HCT116 (cell line): ENCODE results near the gene SPDEF. TPM values are rescaled to one million over a fixed set of nuclear protein-coding genes. Genes with fewer than 3 reads are reported as not detected.

Experiments used
- ATAC-seq: fragments of 200-7000 bp; cut with Tn5 transposase; 2 replicates; pipeline ENCODE4 v1.9.1; 2020; ENCODE audit warnings: mild to moderate bottlenecking, moderate library complexity
- BruUV-seq: library from RNA; stranded (reverse); fragments of 400-500 nt; replicated peaks from 2 replicates; lab custom pipeline; 2021; lab: Mats Ljungman, UMichigan
- CTCF ChIA-PET: fragments of 300-600 bp; sonication (Branson Sonifier 250); formaldehyde crosslinking; loops from one replicate; lab custom pipeline; 2021; ENCODE audit warnings: antibody characterized with exemption; lab: Charles Lee
- POLR2A ChIA-PET: fragments of 300-600, 350-600 bp; sonication (Branson Sonifier 250); formaldehyde crosslinking; loops from one replicate; lab custom pipeline; 2021; ENCODE audit warnings: antibody characterized with exemption; lab: Charles Lee
- RAD21 ChIA-PET, 2 experiments: fragments of 300-600 bp; sonication (Branson Sonifier 250); formaldehyde crosslinking; loops; one replicate each; lab custom pipeline; 2023; ENCODE audit warnings: low total read pairs in 2 of 2; ENCODE audit not compliant: uncharacterized antibody in 2 of 2, unreplicated experiment in 2 of 2, low non-redundant PET in 1 of 2; lab: Charles Lee
- DNase-seq: peaks from one replicate; pipeline ENCODE4 v3.0.0-alpha.2; 2010; ENCODE audit warnings: low read depth, low spot score
- H2AFZ ChIP-seq: fragments of 200-600 bp; shearing (Covaris generic), sonication (generic); 2 replicates; pipeline ENCODE4 v1.6.1; 2017; ENCODE audit warnings: low read depth, mixed run types, mixed read lengths, antibody characterized with exemption, low read length; ENCODE audit not compliant: poor library complexity, severe bottlenecking
- H3K27ac ChIP-seq: 2 replicates; pipeline ENCODE4 v1.5.1; 2012; ENCODE audit warnings: low read depth, low read length
- H3K27me3 ChIP-seq: fragments of 200-600 bp; sonication (generic); 2 replicates; pipeline ENCODE4 v1.6.1; 2016; ENCODE audit warnings: mixed run types, low read length, mixed read lengths; ENCODE audit not compliant: insufficient read depth
- H3K36me3 ChIP-seq, 2 experiments: fragments of 200-500 bp in 1 of 2; fragments of 200-600 bp in 1 of 2; sonication (Bioruptor generic) in 1 of 2; sonication (generic) in 1 of 2; 2 replicates each; pipeline versions ENCODE4 v1.5.1 to v1.6.1; 2014 to 2016; ENCODE audit warnings: low read length in 2 of 2, inconsistent platforms in 1 of 2, mixed read lengths in 1 of 2, mixed run types in 1 of 2; ENCODE audit not compliant: insufficient read depth in 2 of 2, control insufficient read depth in 1 of 2
- H3K4me1 ChIP-seq, 2 experiments: fragments of 200-600 bp in 1 of 2; sonication (generic) in 1 of 2; 2 replicates each; pipeline versions ENCODE4 v1.5.1 to v1.6.1; 2012 to 2017; ENCODE audit warnings: low read length in 2 of 2, inconsistent platforms in 1 of 2, mild to moderate bottlenecking in 1 of 2, mixed read lengths in 1 of 2, mixed run types in 1 of 2, moderate library complexity in 1 of 2; ENCODE audit not compliant: insufficient read depth in 2 of 2, control insufficient read depth in 1 of 2
- H3K4me2 ChIP-seq: fragments of 200-600 bp; sonication (generic); 2 replicates; pipeline ENCODE4 v1.6.1; 2017; ENCODE audit warnings: mixed run types, low read length, mixed read lengths
- H3K4me3 ChIP-seq, 2 experiments: fragments of 200-600 bp in 1 of 2; sonication (generic) in 1 of 2; replicated peaks in 1 of 2; 2 replicates each; pipeline ENCODE4 v1.5.1; 2011 to 2016; ENCODE audit warnings: low read length in 2 of 2, control low read depth in 1 of 2, low read depth in 1 of 2, mild to moderate bottlenecking in 1 of 2, mixed read lengths in 1 of 2, mixed run types in 1 of 2
- H3K79me2 ChIP-seq: fragments of 200-600 bp; sonication (generic); 2 replicates; pipeline ENCODE4 v1.6.1; 2017; ENCODE audit warnings: mild to moderate bottlenecking, mixed run types, low read length, moderate library complexity, mixed read lengths; ENCODE audit not compliant: insufficient read depth
- H3K9ac ChIP-seq: fragments of 200-600 bp; sonication (generic); 2 replicates; pipeline ENCODE4 v1.6.1; 2016; ENCODE audit warnings: low read length, mixed read lengths
- H3K9me2 ChIP-seq: fragments of 200-600 bp; sonication (generic), shearing (Covaris generic); 2 replicates; pipeline ENCODE4 v1.6.1; 2017; ENCODE audit warnings: mixed run types, mild to moderate bottlenecking, moderate library complexity; ENCODE audit not compliant: insufficient read depth
- H3K9me3 ChIP-seq, 2 experiments: fragments of 200-500 bp in 1 of 2; fragments of 200-600 bp in 1 of 2; sonication (Bioruptor generic) in 1 of 2; sonication (generic) in 1 of 2; 2 replicates each; pipeline ENCODE4 v1.6.1; 2014 to 2017; ENCODE audit warnings: low read length in 2 of 2, mixed read lengths in 2 of 2, inconsistent platforms in 1 of 2, low read depth in 1 of 2, mild to moderate bottlenecking in 1 of 2, mixed run types in 1 of 2, moderate library complexity in 1 of 2; ENCODE audit not compliant: control insufficient read depth in 1 of 2, insufficient read depth in 1 of 2
- H4K20me1 ChIP-seq: fragments of 200-600 bp; sonication (generic), shearing (Covaris generic); 2 replicates; pipeline ENCODE4 v1.6.1; 2017; ENCODE audit warnings: mixed run types, mild to moderate bottlenecking, moderate library complexity; ENCODE audit not compliant: insufficient read depth
- CEBPB ChIP-seq: IDR thresholded peaks from 2 replicates; pipeline ENCODE4 v1.6.1; 2012; ENCODE audit warnings: low read depth
- CTCF ChIP-seq, 3 experiments: fragments of 200-600 bp in 1 of 3; sonication (generic) in 1 of 3; IDR thresholded peaks in 2 of 3; conservative IDR thresholded peaks in 1 of 3; 2 replicates each; pipeline ENCODE4 v1.5.1; 2012 to 2017; ENCODE audit warnings: low read depth in 2 of 3, low read length in 2 of 3, antibody characterized with exemption in 1 of 3, borderline replicate concordance in 1 of 3, control low read depth in 1 of 3, mild to moderate bottlenecking in 1 of 3, mixed read lengths in 1 of 3, mixed run types in 1 of 3, moderate library complexity in 1 of 3; ENCODE audit not compliant: insufficient read depth in 1 of 3
- EGR1 ChIP-seq: IDR thresholded peaks from 2 replicates; pipeline ENCODE4 v1.6.1; 2012; ENCODE audit warnings: low read depth
- ELF1 ChIP-seq: IDR thresholded peaks from 2 replicates; pipeline ENCODE4 v1.6.1; 2012; ENCODE audit warnings: low read depth, borderline replicate concordance
- EZH2 ChIP-seq: fragments of 200-600 bp; sonication (generic); IDR thresholded peaks from 2 replicates; pipeline ENCODE4 v1.6.1; 2017; ENCODE audit warnings: antibody characterized with exemption, mixed run types
- EZH2phosphoT487 ChIP-seq: fragments of 200-600 bp; IDR thresholded peaks from 2 replicates; pipeline ENCODE4 v1.6.1; 2018; ENCODE audit warnings: antibody characterized with exemption, borderline replicate concordance
- JUND ChIP-seq: IDR thresholded peaks from 2 replicates; pipeline ENCODE4 v1.6.1; 2012
- MAX ChIP-seq: IDR thresholded peaks from 2 replicates; pipeline ENCODE4 v1.6.1; 2012
- POLR2A ChIP-seq: IDR thresholded peaks from 2 replicates; pipeline ENCODE4 v1.7.0; 2011; ENCODE audit warnings: borderline replicate concordance; ENCODE audit not compliant: insufficient read depth, insufficient read length; ENCODE audit errors: extremely low read depth
- POLR2AphosphoS5 ChIP-seq: IDR thresholded peaks from 2 replicates; pipeline ENCODE4 v1.6.1; 2011; ENCODE audit warnings: mild to moderate bottlenecking, low read depth, low read length, moderate library complexity
- RAD21 ChIP-seq: IDR thresholded peaks from 2 replicates; pipeline ENCODE4 v1.6.1; 2012; ENCODE audit warnings: low read depth, mild to moderate bottlenecking
- REST ChIP-seq: IDR thresholded peaks from 2 replicates; pipeline ENCODE4 v1.6.1; 2012; ENCODE audit warnings: low read depth
- SP1 ChIP-seq: IDR thresholded peaks from 2 replicates; pipeline ENCODE4 v1.6.1; 2012; ENCODE audit warnings: low read depth
- SRF ChIP-seq: IDR thresholded peaks from 2 replicates; pipeline ENCODE4 v1.6.1; 2012; ENCODE audit warnings: low read depth
- TCF7L2 ChIP-seq: IDR thresholded peaks from 2 replicates; pipeline ENCODE4 v1.7.0; 2011; ENCODE audit warnings: borderline replicate concordance, inconsistent platforms; ENCODE audit not compliant: insufficient read depth, insufficient read length; ENCODE audit errors: extremely low read depth
- YY1 ChIP-seq: IDR thresholded peaks from 2 replicates; pipeline ENCODE4 v1.6.1; 2011; ENCODE audit warnings: low read length, low read depth, moderate library complexity, mild to moderate bottlenecking; ENCODE audit not compliant: insufficient replicate concordance; ENCODE audit errors: extremely low read depth
- ZNF274 ChIP-seq: fragments of 200-500 bp; sonication (Bioruptor generic); IDR thresholded peaks from 2 replicates; pipeline ENCODE4 v1.6.1; 2014; ENCODE audit warnings: mild to moderate bottlenecking, low read depth, low read length, inconsistent platforms
- intact Hi-C: fragments of 100-400 bp; cut with micrococcal nuclease; formaldehyde crosslinking; loops from 2 replicates; pipeline ENCODE4 v1.10.0; 2022
- total RNA-seq: library from RNA; stranded (reverse); gene quantifications from one replicate; pipeline ENCODE4 v1.2.1, GENCODE V29; 2021; ENCODE audit not compliant: unreplicated experiment

The SPDEF gene
- total RNA-seq, 1 experiment from 2014 or later: 0.39 TPM

GRCh38 chr6:34549804-34550202 lies 6.3 kb downstream of the SPDEF start:
- no TSS peak for BruUV-seq
- H4K20me1 ChIP-seq: no peaks in the 10 kb centered on the region
- H3K27me3 ChIP-seq: no peaks in the 10 kb centered on the region
- H3K9me3 ChIP-seq: no peaks in the 10 kb centered on the region
- H3K79me2 ChIP-seq: no peaks in the 10 kb centered on the region
- CTCF ChIA-PET: no interaction called here
- no peak overlapping the region for H3K27ac ChIP-seq
- no peak overlapping the region for H3K4me3 ChIP-seq
- H3K4me1 ChIP-seq: peaks cover 20% of the 10 kb centered on the region in 2 experiments
- H3K9ac ChIP-seq: no peak overlapping the region
- no peak for TF ChIP-seq POLR2AphosphoS5
- no peak for TF ChIP-seq CEBPB
- no peak for TF ChIP-seq JUND
- no peak for TF ChIP-seq TCF7L2
- no peak for TF ChIP-seq POLR2A
- TF ChIP-seq ZNF274: no peak
- TF ChIP-seq SRF: no peak
- no peak for TF ChIP-seq YY1
- TF ChIP-seq EGR1: no peak
- no peak for TF ChIP-seq EZH2phosphoT487
- TF ChIP-seq MAX: no peak
- TF ChIP-seq ELF1: no peak
- no peak for TF ChIP-seq EZH2
- TF ChIP-seq REST: no peak
- no peak for TF ChIP-seq RAD21
- no peak for TF ChIP-seq CTCF (IDR thresholded peaks at IDR 0.05 in 2 of 3, conservative IDR thresholded peaks at IDR 0.05 in 1 of 3; ENCODE audit: borderline replicate concordance in 1 of 3, insufficient read depth in 1 of 3, low read depth in 2 of 3, low read length in 2 of 3)
- TF ChIP-seq SP1: no peak
- POLR2A ChIA-PET: interaction anchor here (0.9 kb wide), 1 partner anchor 61 kb away, joined by 3 read pairs; no protein-coding TSS in a partner anchor
- no peak overlapping the region for H2AFZ ChIP-seq
- no peaks in the 10 kb centered on the region for H3K36me3 ChIP-seq
- intact Hi-C loops: no loop called here
- no peak for DNase-seq
- H3K9me2 ChIP-seq: no peaks in the 10 kb centered on the region
- H3K4me2 ChIP-seq: no peak overlapping the region
- no peak for ATAC-seq
- RAD21 ChIA-PET: no interaction called here
